Kidney (tissue), 14 donors: ENCODE results near the gene SMAGP. TPM values are rescaled to one million over a fixed set of nuclear protein-coding genes. Genes with fewer than 3 reads are reported as not detected.

Experiments used
- DNase-seq, 5 donors: peaks; one replicate each; pipeline ENCODE4 v3.0.0-alpha.2; 2013 to 2020
- FAIRE-seq: peaks from 2 replicates; lab custom pipeline; 2012; peaks lifted over from hg19 to GRCh38; lab: Jason Lieb, UNC
- H3K27ac ChIP-seq, 2 donors: one replicate each; pipeline ENCODE4 v1.7.0; 2013; ENCODE audit warnings: low read depth in 2 of 2, low read length in 2 of 2, inconsistent platforms in 1 of 2
- H3K27me3 ChIP-seq: one replicate; pipeline ENCODE4 v1.7.1; 2013; ENCODE audit warnings: low read length, inconsistent platforms; ENCODE audit not compliant: control insufficient read depth, insufficient read depth
- H3K36me3 ChIP-seq, 3 donors: one replicate each; pipeline versions ENCODE4 v1.7.0 to v1.7.1; 2013; ENCODE audit warnings: low read length in 3 of 3, control low read depth in 1 of 3, inconsistent platforms in 1 of 3; ENCODE audit not compliant: insufficient read depth in 3 of 3, control insufficient read depth in 2 of 3
- H3K4me1 ChIP-seq, 3 donors: one replicate each; pipeline versions ENCODE4 v1.7.0 to v1.7.1; 2013; ENCODE audit warnings: low read length in 3 of 3, inconsistent platforms in 1 of 3, low read depth in 1 of 3; ENCODE audit not compliant: control insufficient read depth in 2 of 3, insufficient read depth in 2 of 3
- H3K4me3 ChIP-seq, 3 donors: one replicate each; pipeline versions ENCODE4 v1.7.0 to v1.8.1; 2013; ENCODE audit warnings: low read length in 3 of 3, control low read depth in 1 of 3, inconsistent platforms in 1 of 3
- H3K9ac ChIP-seq, 3 donors: one replicate each; pipeline versions ENCODE4 v1.7.0 to v1.7.1; 2013; ENCODE audit warnings: low read length in 3 of 3, control low read depth in 1 of 3, inconsistent platforms in 1 of 3
- H3K9me3 ChIP-seq, 3 donors: one replicate each; pipeline versions ENCODE4 v1.7.0 to v1.7.1; 2013; ENCODE audit warnings: low read length in 3 of 3, control low read depth in 1 of 3, inconsistent platforms in 1 of 3; ENCODE audit not compliant: control insufficient read depth in 2 of 3, insufficient read depth in 1 of 3
- CTCF ChIP-seq: IDR thresholded peaks from 3 replicates; pipeline ENCODE4 v1.5.1; 2012; ENCODE audit warnings: mild to moderate bottlenecking, moderate library complexity, borderline replicate concordance; ENCODE audit not compliant: insufficient read depth; ENCODE audit errors: extremely low read depth
- intact Hi-C: fragments of 100-400 bp; cut with DNase I; formaldehyde crosslinking; loops from one replicate; pipeline ENCODE4 v1.11.1; 2022
- polyA plus RNA-seq: library from polyadenylated mRNA; stranded (reverse); fragments of 350-450 nt; fragmentation: Illumina TruSeq; extraction: RNeasy Lipid Tissue Mini Kit (QIAGEN cat#74804); gene quantifications from one replicate; pipeline ENCODE4 v1.2.3, GENCODE V29; 2014; ENCODE audit warnings: low read depth, low replicate concordance; ENCODE audit not compliant: insufficient read depth
- total RNA-seq: library from RNA; stranded (reverse); fragmentation: NEBNext Ultra II Directional; extraction: Animal tissue kit (Norgen Biotek cat#: 25700); gene quantifications from one replicate; pipeline ENCODE4 v1.2.1, GENCODE V29; 2021
- donor health status: control.
- donor health status: control.
- donor health status: control.
- donor health status: control.
- donor health status: control.
- donor health status: DM: yes; HTN: yes; CAD: no.
- donor health status: Normal renal cell carcinoma (clear cell type).

SMAGP gene
- total and polyA plus RNA-seq, 2 donors from 2014 or later, result 22.8 to 28.5 TPM

GRCh38 chr12:51254536-51254935 is 15.7 kb downstream of the SMAGP start:
- FAIRE-seq (no peak), DNase-seq (peak in 3 of 5 donors; percentile 17 to 33 (median 28))
- Histone ChIP-seq H3K27ac (no peak overlapping the region), H3K9ac (no peak overlapping the region), H3K9me3 (no peaks in the 10 kb centered on the region), H3K36me3 (no peaks in the 10 kb centered on the region), H3K27me3 (no peaks in the 10 kb centered on the region), H3K4me3 (no peak overlapping the region), H3K4me1 (no peaks in the 10 kb centered on the region)
- no peak for TF ChIP-seq CTCF
- intact Hi-C loops, result no loop called here

- no peak for FAIRE-seq
- Histone ChIP-seq H3K27ac (no peak overlapping the region), H3K4me1 (no peaks in the 10 kb centered on the region), H3K36me3 (no peaks in the 10 kb centered on the region), H3K27me3 (no peaks in the 10 kb centered on the region), H3K4me3 (no peak overlapping the region), H3K9ac (no peak overlapping the region), H3K9me3 (no peaks in the 10 kb centered on the region)
- intact Hi-C loops, result no loop called here
- no peak for DNase-seq
- no peak for TF ChIP-seq CTCF
Observed at GRCh38 chr12:51253276-51253675, 16.9 kb downstream of the SMAGP start.

- intact Hi-C loops, result no loop called here
- no peak overlapping the region for H3K9ac ChIP-seq
- peak overlapping the region; percentile 53 to 66 for H3K27ac ChIP-seq
- H3K9me3 ChIP-seq, result no peaks in the 10 kb centered on the region
- TF ChIP-seq CTCF, result no peak
- H3K4me1 ChIP-seq, result peaks cover 3 to 18% (median 6%) of the 10 kb centered on the region in 3 donors
- no peaks in the 10 kb centered on the region for H3K27me3 ChIP-seq
- peaks cover 0 to 21% (median 7%) of the 10 kb centered on the region in 3 donors for H3K36me3 ChIP-seq
- no peak overlapping the region for H3K4me3 ChIP-seq
- DNase-seq, result peak in 2 of 5 donors; percentile 27 to 34
- FAIRE-seq, result no peak
Observed at GRCh38 chr12:51247523-51248206, 22.6 kb downstream of the SMAGP start.
